ENCODE results near the gene TTC28.

- TF ChIP-seq CTCF (IDR thresholded peaks at IDR 0.05; ENCODE audit: extremely low read depth in 1 of 2, insufficient read depth in 1 of 2, low read depth in 1 of 2, low read length in 2 of 2) (no peak), MYC (IDR thresholded peaks at IDR 0.05; ENCODE audit: low read depth, low read length) (no peak), POLR2A (IDR thresholded peaks at IDR 0.05; ENCODE audit: low read depth, low read length) (no peak), EZH2 (IDR thresholded peaks at IDR 0.05; ENCODE audit: borderline replicate concordance, low read depth, low read length, severe bottlenecking) (no peak), POLR2AphosphoS5 (IDR thresholded peaks at IDR 0.05; ENCODE audit: insufficient read depth, low read depth, low read length) (no peak), MAX (IDR thresholded peaks at IDR 0.05; ENCODE audit: insufficient read depth, insufficient read length) (no peak), FOS (IDR thresholded peaks at IDR 0.05; ENCODE audit: borderline replicate concordance, insufficient read depth, low read length) (no peak)
These were observed 206.4 kb downstream of the TTC28 start for GRCh38 chr22:28473258-28473657.

Measured in endothelial cell of umbilical vein (primary cell).